GM21390 (cell line): ENCODE data around the gene HAS3.
"Not testable (repeated sequence)": the region's sequence is repeated elsewhere in the genome, so short reads cannot be mapped to it uniquely, and the experiment has no call there.

Source experiments
- ATAC-seq: cut with Tn5 transposase; IDR thresholded peaks from one replicate; pipeline ENCODE4 v1.9.1; 2021; ENCODE audit not compliant: unreplicated experiment

Gene HAS3

DNA sequence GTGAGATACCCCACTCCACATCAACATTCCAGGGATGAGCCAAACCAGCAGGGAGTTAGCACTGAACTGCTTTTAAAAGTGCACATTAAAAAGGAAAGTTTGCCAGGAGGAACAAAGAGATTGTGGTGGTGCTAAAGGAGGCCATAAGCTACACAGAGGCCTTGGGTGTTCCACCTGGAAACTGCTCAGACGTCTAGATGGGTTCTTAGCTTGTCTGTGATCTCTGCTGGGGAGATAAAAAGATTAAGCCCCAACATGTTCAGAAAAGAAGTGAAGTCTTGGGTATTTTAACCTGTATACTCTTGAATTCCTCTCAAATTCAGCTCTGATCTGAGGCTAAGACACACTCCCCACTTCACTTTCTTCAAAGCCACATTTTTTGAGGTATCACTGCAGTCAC, 10.4 kb downstream of the HAS3 start:
- no peak for ATAC-seq

DNA sequence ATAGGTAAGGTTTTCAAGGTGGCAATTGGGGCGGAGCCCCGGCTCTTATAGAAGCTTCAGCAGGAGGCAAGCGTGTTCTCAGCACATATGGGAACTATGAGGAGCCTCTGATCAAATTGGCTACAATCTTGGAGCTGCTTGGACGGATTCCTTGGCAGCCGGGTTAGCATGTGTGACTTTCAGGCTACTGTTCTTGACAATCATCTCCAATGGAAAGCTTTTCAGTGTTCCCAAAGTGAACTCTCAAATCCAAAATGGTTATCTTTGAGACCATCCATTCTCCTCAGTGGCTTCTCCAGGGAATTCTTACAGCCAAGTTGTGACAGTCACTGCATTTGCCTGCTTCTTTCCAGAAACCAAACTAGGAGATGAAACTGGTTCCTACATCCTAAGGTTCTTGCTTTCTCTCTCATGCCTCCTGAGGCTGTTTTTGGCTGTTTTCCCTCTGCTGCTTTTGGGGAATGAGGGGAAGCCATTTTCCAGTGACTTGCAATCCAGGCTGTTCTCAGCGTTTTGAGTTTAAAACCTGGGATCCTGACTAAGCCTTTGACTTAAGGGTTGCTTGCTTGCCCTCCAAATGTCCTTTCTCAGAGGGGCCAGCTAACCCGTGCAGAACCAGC, 10.9 kb downstream of the HAS3 start:
- ATAC-seq: no peak

DNA sequence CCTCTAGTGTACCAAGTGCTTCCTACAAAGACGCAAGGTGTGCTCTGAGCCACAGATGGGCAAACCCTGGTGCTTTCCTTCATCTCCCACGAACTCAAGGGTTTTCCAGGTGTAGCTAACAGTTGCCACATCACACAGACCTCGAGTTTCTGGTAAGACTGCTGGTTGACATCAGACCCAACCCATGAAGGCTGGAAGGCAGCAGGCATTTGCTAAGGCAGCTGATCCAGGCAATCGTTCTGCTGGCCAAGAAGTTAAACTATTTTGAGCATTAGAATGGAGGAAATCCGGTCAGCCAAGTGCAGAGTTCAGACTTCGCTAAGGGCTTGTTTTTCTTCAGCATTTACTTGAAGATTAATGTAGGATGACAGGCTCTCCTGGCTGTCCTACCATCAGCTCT, 11.5 kb downstream of the HAS3 start:
- no peak for ATAC-seq

DNA sequence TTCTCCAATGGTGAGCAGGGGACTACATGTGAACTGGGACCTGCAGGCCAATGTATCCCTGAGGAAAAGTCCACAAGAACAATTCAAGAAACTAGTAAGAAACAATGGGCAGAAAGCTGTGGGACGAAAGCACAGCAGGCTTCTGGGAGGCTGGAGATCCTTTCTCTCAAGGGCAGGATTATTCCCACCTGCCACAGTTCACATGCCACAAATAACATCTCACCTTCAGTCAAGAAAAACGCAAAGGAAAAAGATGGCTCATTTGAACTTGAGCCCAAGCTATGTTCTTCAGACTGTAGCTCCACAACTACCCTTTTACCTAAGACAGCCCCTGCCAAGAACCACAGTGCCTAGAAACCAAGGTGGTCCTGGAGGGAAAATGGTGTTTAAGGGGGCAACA, 13.0 kb downstream of the HAS3 start:
- no peak for ATAC-seq

- ATAC-seq: no peak
Observed at GRCh38 chr16:69118994-69119393, 13.5 kb downstream of the HAS3 start.

DNA sequence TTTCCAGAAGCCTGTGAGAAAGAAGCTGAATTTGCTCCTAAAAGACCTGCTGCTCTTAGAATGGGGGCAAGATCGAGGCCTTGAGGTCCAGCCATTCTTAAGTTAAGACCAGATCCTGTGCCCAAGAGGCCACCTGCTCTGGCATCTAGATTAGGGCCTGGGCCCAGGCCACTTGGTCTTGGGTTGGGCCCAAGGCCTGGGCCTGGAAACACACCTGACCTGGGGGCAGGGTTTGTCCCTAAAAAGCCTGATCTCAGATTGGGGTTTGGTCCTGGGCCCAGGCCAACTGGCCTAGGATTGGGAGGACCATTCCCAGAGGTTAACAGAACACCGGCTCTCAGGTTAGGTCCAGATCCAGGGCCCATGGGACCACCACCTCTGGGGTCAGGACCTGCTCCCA, 14.1 kb downstream of the HAS3 start:
- ATAC-seq: no peak

DNA sequence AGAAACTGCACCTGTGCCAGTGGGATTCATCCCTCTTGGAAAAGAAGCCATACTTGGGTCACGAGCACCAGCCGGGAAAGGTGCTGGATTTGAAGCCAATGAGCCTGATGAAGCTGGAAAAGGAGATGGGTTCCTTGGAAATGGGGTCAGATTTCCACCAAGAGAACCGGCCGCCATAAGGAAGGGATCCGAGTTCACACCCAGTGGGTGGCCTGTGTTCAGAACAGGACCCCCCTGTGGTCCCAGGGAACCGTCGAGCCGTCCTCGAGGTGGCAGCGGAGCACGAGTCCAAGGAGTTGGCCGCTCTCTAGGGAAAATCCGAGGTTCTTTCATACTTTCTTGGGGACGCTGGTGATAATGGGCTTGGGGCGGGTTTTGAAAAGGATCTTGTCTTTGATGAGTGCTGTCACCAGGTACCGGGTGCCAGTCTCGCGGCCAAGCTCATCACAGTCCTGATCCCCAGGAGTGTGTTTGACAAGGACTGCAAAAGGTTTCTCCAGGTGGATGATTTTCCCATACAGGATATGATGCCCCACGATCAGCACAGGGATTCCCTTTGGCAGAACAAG, 14.7 kb downstream of the HAS3 start:
- no peak for ATAC-seq

DNA sequence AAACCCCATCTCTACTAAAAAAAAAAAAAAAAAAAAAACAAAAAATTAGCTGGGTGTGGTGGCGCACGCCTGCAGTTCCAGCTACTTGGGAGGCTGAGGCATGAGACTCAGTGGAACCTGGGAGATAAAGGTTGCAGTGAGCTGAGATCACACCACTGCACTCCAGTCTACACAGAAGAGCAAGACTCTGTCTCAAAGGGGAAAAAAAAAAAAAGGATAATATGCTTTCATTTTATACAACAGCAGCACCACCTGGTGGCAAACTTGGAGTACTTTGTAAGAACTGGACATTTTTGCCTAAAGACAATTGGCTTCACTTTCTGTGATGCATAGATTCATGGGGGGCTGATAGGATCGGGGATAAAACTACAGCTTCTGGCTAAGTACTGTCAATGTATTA, 18.5 kb downstream of the HAS3 start:
- ATAC-seq: no peak

DNA sequence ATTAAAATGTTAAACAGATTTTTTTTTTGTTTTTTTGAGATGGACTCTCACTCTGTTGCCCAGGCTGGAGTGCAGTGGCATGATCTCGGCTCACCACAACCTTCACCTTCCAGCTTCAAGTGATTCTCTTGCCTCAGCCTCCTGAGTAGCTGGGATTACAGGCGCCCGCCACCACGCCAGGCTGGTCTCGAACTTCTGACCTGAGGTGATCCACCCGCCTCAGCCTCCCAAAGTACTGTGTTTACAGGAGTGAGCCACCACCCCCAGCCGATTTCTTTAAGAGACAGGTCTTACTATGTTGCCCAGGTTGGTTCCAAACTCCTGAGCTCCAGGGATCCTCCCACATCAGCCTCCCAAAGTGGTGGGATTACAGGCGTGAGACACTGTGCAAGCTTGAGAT, 19.0 kb downstream of the HAS3 start:
- not testable (repeated sequence) for ATAC-seq

GRCh38 chr16:69124961-69125360, 19.5 kb downstream of the HAS3 start:
- not testable (repeated sequence) for ATAC-seq

DNA sequence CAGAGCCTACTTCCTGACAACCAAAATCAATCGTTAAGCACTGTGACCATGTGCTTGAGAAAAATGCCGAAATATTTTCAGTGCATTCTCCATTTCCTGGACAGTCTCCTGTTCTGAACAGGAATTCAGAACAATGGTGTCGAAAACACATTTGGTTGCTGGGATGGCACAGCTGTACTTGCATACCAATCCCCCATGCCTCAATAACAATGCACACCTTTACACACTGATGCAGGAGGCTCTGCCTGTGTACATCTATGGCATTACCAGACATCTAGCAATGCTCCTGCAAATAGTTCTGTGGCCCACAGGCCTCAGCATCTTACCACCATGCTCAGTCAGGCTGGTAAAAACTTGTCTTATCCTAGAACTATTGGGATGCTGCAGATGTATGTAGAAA, 20.8 kb downstream of the HAS3 start:
- ATAC-seq: no peak

DNA sequence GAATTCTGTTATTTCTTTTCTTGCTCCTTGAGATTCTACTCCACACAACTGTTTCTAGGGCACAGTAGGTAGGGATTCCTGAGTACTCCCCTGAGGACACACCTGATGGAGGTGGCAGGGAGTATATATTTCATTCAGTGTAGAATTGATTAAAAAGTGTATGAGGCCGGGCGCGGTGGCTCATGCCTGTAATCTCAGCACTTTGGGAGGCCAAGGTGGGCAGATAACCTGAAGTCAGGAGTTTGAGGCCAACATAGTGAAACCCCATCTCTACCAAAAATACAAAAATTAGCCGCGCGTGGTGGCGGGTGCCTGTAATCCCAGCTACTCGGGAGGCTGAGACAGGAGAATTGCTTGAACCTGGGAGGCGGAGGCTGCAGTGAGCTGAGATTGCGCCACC, 21.3 kb downstream of the HAS3 start:
- not testable (repeated sequence) for ATAC-seq

DNA sequence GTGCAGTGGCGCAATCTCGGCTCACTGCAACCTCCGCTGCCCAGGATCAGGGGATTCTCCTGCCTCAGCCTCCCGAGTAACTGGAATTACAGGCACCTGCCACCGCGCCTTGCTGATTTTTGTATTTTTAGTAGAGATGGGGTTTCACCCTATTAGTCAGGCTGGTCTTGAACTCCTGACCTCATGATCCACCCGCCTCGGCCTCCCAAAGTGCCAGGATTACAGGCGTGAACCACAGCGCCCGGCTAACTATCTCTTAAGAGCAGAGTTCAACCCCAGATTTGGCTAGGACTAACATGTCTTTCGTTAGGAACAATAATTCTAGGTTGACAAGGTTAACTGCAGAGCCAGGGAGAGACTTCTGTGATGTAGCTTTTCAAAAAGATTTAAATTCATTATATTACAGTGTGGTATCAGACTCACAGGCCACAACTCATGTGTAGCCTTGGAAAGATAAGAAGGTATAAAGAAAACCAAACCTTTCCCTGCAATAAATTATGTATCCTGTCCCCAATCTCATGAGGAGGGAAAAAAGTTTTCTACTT, 22.6 kb downstream of the HAS3 start:
- no peak for ATAC-seq

DNA sequence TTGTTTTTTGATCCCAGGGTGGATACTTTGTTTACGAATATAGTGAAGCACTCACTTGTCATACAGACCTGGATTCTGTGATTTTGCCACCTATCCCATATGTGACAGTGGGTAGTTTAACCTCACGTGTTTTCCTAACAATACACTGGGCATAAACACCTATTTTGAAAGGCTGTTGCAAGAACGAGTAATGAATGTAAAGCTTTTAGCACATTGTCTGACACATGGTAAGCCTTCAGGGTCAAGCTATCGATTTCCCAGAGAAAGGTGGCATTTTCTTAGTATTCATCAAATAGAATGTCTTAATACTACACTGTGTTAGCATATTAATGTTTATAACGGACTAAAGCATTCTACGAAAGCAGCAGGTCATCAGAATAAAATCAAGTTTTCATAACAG, 25.0 kb downstream of the HAS3 start:
- ATAC-seq: no peak

DNA sequence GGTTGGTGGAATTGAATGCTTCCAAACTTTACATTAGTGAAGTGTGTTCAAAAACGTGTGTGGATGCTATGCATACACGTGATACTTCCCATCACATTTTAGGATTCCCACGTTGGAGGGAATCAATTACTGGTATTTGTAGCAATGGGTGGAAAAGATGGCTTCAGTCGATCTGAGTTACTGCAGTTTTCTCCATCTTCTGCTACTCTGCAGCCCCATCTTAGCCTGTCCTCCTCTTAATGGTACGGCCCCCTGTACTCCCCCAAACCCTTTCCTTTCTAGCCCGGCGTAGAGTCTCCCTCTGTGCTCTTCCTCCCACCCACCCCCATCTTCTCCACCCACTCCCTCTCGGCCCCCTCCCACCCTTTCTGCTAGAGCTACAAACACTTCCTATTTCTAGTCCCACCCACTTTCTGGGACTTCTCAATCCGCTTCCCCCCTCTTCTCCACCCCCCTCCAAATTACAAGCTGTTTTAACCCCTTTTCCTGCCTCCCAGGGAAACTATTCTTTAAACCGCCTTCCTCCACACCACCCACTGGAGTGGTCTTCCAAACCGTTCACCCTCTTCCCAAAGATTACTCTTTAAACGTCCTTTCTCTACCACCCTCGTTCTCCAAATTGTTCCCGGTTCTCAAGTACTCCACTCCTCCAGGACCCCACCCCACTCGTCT, 25.9 kb downstream of the HAS3 start:
- ATAC-seq: no peak

DNA sequence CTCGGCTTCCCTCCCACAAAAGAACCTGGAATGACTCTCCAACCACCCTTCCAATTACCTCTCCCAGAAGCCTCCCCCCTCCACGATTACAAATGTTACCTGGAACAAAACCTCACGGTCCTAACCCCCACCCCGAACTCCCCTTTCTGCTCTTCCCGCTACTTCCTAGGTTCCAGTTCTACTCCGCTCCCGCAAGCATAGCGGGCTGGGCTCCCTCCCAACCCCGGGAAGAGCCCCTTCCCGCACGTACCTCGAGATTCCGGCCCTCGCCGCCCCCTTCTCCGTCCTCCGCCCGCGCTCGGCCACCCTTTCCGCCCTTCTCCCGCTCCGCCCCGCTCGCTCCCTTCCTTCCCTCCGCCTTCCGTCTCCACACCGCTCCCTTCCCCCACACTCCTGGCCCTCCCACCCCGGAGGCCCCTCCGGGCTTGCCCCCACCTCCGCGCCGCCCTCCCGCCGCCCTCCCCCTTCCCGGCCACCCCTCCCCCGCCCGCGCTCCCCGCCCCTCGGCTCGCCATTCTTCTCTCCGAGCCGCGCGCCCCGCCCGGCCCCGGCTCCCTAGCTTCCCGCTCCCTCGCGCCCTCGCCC, 26.5 kb downstream of the HAS3 start:
- ATAC-seq: peak; percentile 41

DNA sequence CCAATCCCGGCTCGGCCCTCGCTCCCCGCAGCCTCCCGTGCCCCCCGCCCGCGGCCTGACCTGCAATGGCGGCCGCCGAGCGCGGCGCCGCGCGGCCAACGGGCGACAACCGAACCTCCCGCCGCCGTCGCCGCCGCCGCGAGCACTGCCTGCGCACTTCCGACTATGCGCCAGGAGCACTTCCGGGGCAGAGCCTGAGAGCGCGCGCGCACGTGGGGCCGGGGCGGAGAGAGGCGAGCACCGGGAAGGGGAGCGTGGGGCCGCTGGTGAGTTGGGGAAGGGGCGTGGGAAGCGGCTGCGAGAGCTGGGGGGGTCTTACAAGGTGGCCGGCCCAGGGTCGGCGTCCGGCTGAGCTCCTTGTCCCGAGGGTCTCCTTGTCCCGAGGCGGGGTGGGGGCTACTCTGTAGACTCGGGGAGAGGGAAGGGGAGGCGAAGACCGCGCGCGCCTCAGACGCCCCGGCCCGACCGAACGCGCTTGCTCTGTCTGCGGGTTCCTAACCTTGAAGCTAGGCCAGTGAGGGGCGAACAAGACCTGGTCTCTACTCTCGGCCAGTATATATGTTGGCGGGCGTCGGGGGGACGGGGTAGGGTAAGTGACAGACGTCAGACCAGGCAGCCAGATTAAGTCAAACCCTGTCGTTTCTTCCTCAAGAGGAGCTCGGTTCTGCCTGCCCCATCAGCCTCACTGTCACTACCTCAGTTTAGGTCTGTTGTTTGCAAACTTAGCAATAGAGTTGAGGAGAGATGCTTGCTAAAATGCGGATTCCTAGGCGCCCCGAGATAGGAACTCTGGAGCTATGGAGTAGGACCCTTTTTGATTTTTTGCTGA, 27.2 kb downstream of the HAS3 start, which contains the start of the genes CHTF8 and UTP4:
Gene CHTF8 (minus strand): TSS at position 165 of the 829 bp plus-strand sequence. CDS start 11,130 bp downstream, outside the sequence.
Gene UTP4 (plus strand): TSS at position 226 of the 829 bp plus-strand sequence. CDS start 811 bp downstream, outside the sequence.
- ATAC-seq: peak; percentile 84

GRCh38 chr16:69133373-69133954, 28.0 kb downstream of the HAS3 start:
- ATAC-seq: no peak

- no peak for ATAC-seq
Observed at GRCh38 chr16:69138608-69139007, 33.2 kb downstream of the HAS3 start.

- not testable (repeated sequence) for ATAC-seq
Observed at GRCh38 chr16:69139464-69139863, 34.0 kb downstream of the HAS3 start.
